ENCODE measurements around the gene CYSLTR1.
"Not testable (repeated sequence)": the region's sequence is repeated elsewhere in the genome, so short reads cannot be mapped to it uniquely, and the experiment has no call there.

Gene CYSLTR1

GRCh38 chrX:78327370-78328086 is at the start of gene CYSLTR1:
CYSLTR1 (minus strand) TSS chrX:78327611; CDS start chrX:78273746, 53,865 bp downstream.
- DNase-seq: no peak

- no peak for DNase-seq
Measured at GRCh38 chrX:78377186-78377585, 49.8 kb upstream of the CYSLTR1 start.

GRCh38 chrX:78375894-78376293 is 48.5 kb upstream of the CYSLTR1 start:
- no peak for DNase-seq

- DNase-seq: no peak
Measured at GRCh38 chrX:78366576-78366975, 39.2 kb upstream of the CYSLTR1 start.

- DNase-seq: no peak
Measured at GRCh38 chrX:78357342-78358055, 30.1 kb upstream of the CYSLTR1 start.

- no peak for DNase-seq
Measured at GRCh38 chrX:78333521-78333920, 6.1 kb upstream of the CYSLTR1 start.

GRCh38 chrX:78331708-78332107 is 4.3 kb upstream of the CYSLTR1 start:
- no peak for DNase-seq

- no peak for DNase-seq
Measured at GRCh38 chrX:78330540-78330939, 3.1 kb upstream of the CYSLTR1 start.

- no peak for DNase-seq
Measured at GRCh38 chrX:78330068-78330467, 2.7 kb upstream of the CYSLTR1 start.

- DNase-seq: no peak
Measured at GRCh38 chrX:78329486-78329885, 2.1 kb upstream of the CYSLTR1 start.

- DNase-seq: no peak
Measured at GRCh38 chrX:78326401-78326800, 1.0 kb downstream of the CYSLTR1 start.

- no peak for DNase-seq
Measured at GRCh38 chrX:78322863-78323262, 4.5 kb downstream of the CYSLTR1 start.

- no peak for DNase-seq
Measured at GRCh38 chrX:78321809-78322208, 5.6 kb downstream of the CYSLTR1 start.

GRCh38 chrX:78316265-78316664 is 11.1 kb downstream of the CYSLTR1 start:
- no peak for DNase-seq

GRCh38 chrX:78315745-78316144 is 11.7 kb downstream of the CYSLTR1 start:
- DNase-seq: no peak

- DNase-seq: no peak
Measured at GRCh38 chrX:78314561-78314960, 12.8 kb downstream of the CYSLTR1 start.

- DNase-seq: no peak
Measured at GRCh38 chrX:78313526-78313925, 13.9 kb downstream of the CYSLTR1 start.

GRCh38 chrX:78307665-78308064 is 19.7 kb downstream of the CYSLTR1 start:
- no peak for DNase-seq

GRCh38 chrX:78303086-78303485 is 24.3 kb downstream of the CYSLTR1 start:
- DNase-seq: no peak

- not testable (repeated sequence) for DNase-seq
Measured at GRCh38 chrX:78300933-78301332, 26.5 kb downstream of the CYSLTR1 start.

- DNase-seq: peak; percentile 63
Measured at GRCh38 chrX:78283511-78283910, 43.9 kb downstream of the CYSLTR1 start.

- no peak for DNase-seq
Measured at GRCh38 chrX:78237127-78237526, 90.3 kb downstream of the CYSLTR1 start.

GRCh38 chrX:78226047-78226446 is 101.4 kb downstream of the CYSLTR1 start:
- not testable (repeated sequence) for DNase-seq

Measured in eye (tissue), 1 donor.